ENCODE measurements around the gene PIK3R3.

The PIK3R3 gene

GRCh38 chr1:46153228-46153627, 20.8 kb upstream of the PIK3R3 start:
- TF ChIP-seq TAF1 (IDR thresholded peaks at IDR 0.05; ENCODE audit: low read depth) (no peak), TEAD4 (IDR thresholded peaks at IDR 0.05) (no peak), TCF12 (IDR thresholded peaks at IDR 0.05; ENCODE audit: low read depth) (no peak), FOXM1 (IDR thresholded peaks at IDR 0.05; ENCODE audit: borderline replicate concordance, low read depth) (no peak), USF1 (IDR thresholded peaks at IDR 0.05) (no peak), CEBPB (IDR thresholded peaks at IDR 0.05) (no peak), EP300 (IDR thresholded peaks at IDR 0.05; ENCODE audit: borderline replicate concordance) (no peak)
- TF ChIP-seq, protein P1, sequence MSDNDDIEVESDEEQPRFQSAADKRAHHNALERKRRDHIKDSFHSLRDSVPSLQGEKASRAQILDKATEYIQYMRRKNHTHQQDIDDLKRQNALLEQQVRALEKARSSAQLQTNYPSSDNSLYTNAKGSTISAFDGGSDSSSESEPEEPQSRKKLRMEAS (IDR thresholded peaks at IDR 0.05): no peak

- TF ChIP-seq RAD21 (IDR thresholded peaks at IDR 0.05; ENCODE audit: low read depth): no peak
- TF ChIP-seq TEAD4 (IDR thresholded peaks at IDR 0.05): no peak
- TF ChIP-seq FOXM1 (IDR thresholded peaks at IDR 0.05; ENCODE audit: borderline replicate concordance, low read depth): no peak
- no peak for TF ChIP-seq USF1 (IDR thresholded peaks at IDR 0.05)
- TF ChIP-seq TCF12 (IDR thresholded peaks at IDR 0.05; ENCODE audit: low read depth): no peak
- TF ChIP-seq CREB1 (IDR thresholded peaks at IDR 0.05; ENCODE audit: low read depth): no peak
- no peak for TF ChIP-seq YY1 (IDR thresholded peaks at IDR 0.05; ENCODE audit: low read depth)
- TF ChIP-seq ZBTB7A (IDR thresholded peaks at IDR 0.05; ENCODE audit: low read depth): no peak
These were observed 19.6 kb upstream of the PIK3R3 start for GRCh38 chr1:46152016-46152415.

GRCh38 chr1:46150085-46150484, 17.7 kb upstream of the PIK3R3 start:
- no peak for TF ChIP-seq FOXM1 (IDR thresholded peaks at IDR 0.05; ENCODE audit: borderline replicate concordance, low read depth)
- no peak for TF ChIP-seq NFIC (IDR thresholded peaks at IDR 0.05)
- TF ChIP-seq USF1 (IDR thresholded peaks at IDR 0.05): no peak
- no peak for TF ChIP-seq TCF12 (IDR thresholded peaks at IDR 0.05; ENCODE audit: low read depth)
- no peak for TF ChIP-seq YY1 (IDR thresholded peaks at IDR 0.05; ENCODE audit: low read depth)
- TF ChIP-seq TEAD4 (IDR thresholded peaks at IDR 0.05): no peak
- no peak for TF ChIP-seq CREB1 (IDR thresholded peaks at IDR 0.05; ENCODE audit: low read depth)
- no peak for TF ChIP-seq EGR1 (IDR thresholded peaks at IDR 0.05)
- TF ChIP-seq REST (IDR thresholded peaks at IDR 0.05; ENCODE audit: low read depth): no peak
- no peak for TF ChIP-seq ZBTB7A (IDR thresholded peaks at IDR 0.05; ENCODE audit: low read depth)
- no peak for TF ChIP-seq TAF1 (IDR thresholded peaks at IDR 0.05; ENCODE audit: low read depth)
- no peak for TF ChIP-seq EP300 (IDR thresholded peaks at IDR 0.05; ENCODE audit: borderline replicate concordance)
- TF ChIP-seq CEBPB (IDR thresholded peaks at IDR 0.05): no peak
- no peak for TF ChIP-seq RAD21 (IDR thresholded peaks at IDR 0.05; ENCODE audit: low read depth)
- TF ChIP-seq, protein P1 (IDR thresholded peaks at IDR 0.05): no peak

DNA sequence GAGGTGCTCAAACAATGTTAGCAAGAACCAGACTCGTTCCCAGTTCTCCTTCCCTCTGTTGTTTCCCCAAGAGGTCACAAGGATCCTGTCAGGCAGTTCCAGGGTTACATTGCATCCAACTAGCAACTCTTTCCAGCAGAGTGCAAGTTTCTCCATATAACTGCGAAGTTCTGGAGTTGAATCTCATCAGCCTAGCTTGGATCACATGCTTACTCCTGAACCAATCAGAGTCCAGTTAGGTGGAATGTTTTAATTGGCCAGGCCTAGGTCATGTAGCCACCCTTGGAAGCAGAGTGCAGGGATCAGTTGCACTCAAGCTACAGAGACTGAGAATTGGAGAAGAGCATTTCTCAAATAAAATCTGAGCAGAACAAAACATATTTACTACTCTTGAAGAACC, 15.9 kb upstream of the PIK3R3 start:
- TF ChIP-seq USF1 (IDR thresholded peaks at IDR 0.05): peak; percentile 70
- no peak for TF ChIP-seq TEAD4 (IDR thresholded peaks at IDR 0.05)
- no peak for TF ChIP-seq TCF12 (IDR thresholded peaks at IDR 0.05; ENCODE audit: low read depth)
- TF ChIP-seq EGR1 (IDR thresholded peaks at IDR 0.05): no peak
- no peak for TF ChIP-seq FOXM1 (IDR thresholded peaks at IDR 0.05; ENCODE audit: borderline replicate concordance, low read depth)
- no peak for TF ChIP-seq CREB1 (IDR thresholded peaks at IDR 0.05; ENCODE audit: low read depth)
- TF ChIP-seq TAF1 (IDR thresholded peaks at IDR 0.05; ENCODE audit: low read depth): no peak

DNA sequence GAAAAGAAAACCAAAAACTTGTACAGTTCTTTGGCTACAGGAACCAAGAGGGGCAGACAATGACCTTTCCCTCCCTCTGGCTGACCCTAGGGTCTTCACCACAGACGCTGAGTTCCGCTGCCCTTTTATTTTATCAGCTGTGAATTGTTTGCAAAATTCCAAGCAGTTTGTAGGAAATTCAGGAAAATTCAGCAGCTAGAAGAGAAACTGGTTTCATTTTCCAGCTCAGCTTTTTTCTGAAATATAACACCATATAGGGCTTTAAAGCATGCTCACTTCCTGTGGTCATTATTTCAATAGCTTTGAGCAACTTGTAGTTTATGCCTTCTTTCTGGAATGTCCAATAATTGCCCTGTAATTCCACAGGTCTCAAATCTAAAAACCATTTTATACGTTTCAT, 5.5 kb upstream of the PIK3R3 start:
- TF ChIP-seq TAF1 (IDR thresholded peaks at IDR 0.05; ENCODE audit: low read depth): no peak
- TF ChIP-seq TCF12 (IDR thresholded peaks at IDR 0.05; ENCODE audit: low read depth): no peak

GRCh38 chr1:46136711-46137110, 4.3 kb upstream of the PIK3R3 start:
- TF ChIP-seq, protein P1 (IDR thresholded peaks at IDR 0.05): no peak
- TF ChIP-seq NFIC (IDR thresholded peaks at IDR 0.05): no peak
- TF ChIP-seq EGR1 (IDR thresholded peaks at IDR 0.05): no peak
- TF ChIP-seq FOXM1 (IDR thresholded peaks at IDR 0.05; ENCODE audit: borderline replicate concordance, low read depth): no peak
- no peak for TF ChIP-seq TCF12 (IDR thresholded peaks at IDR 0.05; ENCODE audit: low read depth)

DNA sequence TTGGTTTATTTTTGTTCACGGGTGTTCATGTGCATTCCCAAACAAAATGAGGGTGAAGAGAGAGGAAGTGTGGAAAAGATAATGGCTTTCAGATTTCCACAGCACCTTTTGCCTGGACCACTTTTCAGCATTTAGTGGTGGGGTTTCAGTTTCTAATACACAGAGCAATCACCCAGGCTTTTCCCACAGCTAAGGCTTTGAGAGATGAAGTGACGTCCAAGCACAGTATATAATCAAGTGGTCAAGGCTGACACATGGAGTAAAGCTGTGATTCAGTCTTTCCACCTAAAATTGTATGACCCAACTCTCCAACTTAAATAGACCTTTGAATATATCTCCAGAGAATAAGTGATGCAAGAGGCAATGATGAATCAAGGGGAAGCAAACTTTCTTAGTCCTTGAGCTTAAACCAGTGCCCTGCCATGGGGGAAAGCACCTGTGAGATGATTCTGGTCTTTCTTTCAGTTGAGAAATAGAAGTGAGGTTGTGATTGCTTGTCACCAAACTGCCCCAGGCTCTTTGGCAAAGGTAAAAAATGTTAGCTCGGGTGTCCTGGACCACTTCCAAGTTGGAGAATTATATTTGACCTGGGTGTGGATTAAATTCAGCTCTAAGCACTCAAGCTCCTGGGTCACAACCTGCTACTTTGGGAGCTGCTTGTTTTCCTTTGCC, 2.4 kb upstream of the PIK3R3 start:
- 0 out of 2 replicates have a peak, but pooled peaks have one; percentile 6 for TF ChIP-seq CEBPB (IDR thresholded peaks at IDR 0.05)
- no peak for TF ChIP-seq RAD21 (IDR thresholded peaks at IDR 0.05; ENCODE audit: low read depth)
- TF ChIP-seq NFIC (IDR thresholded peaks at IDR 0.05): peak; percentile 78; the same call in 1 of the 2 replicates
- TF ChIP-seq EP300 (IDR thresholded peaks at IDR 0.05; ENCODE audit: borderline replicate concordance): peak; percentile 42; the same call in 1 of the 2 replicates

Data from Ishikawa (cell line).